SK-N-SH treated with all-trans-retinoic acid at 6 μM for 48 hours (cell line): Measurements from ENCODE around the gene BLVRB.

ENCODE experiments used
- ATAC-seq: fragments of 200-7000 bp; cut with Tn5 transposase; 3 replicates; pipeline ENCODE4 v1.9.1; 2020; ENCODE audit warnings: mild to moderate bottlenecking, moderate library complexity
- ARNTL ChIP-seq: fragments of 450-650 bp; formaldehyde crosslinking; IDR thresholded peaks from 2 replicates; pipeline ENCODE4 v1.5.0; 2020; ENCODE audit warnings: low read depth, mild to moderate bottlenecking, moderate library complexity, borderline replicate concordance
- BACH2 ChIP-seq: fragments of 250-450 bp; sonication (Bioruptor Pico); IDR thresholded peaks from 2 replicates; pipeline ENCODE4 v1.9.0; 2021; ENCODE audit warnings: mild to moderate bottlenecking, borderline replicate concordance
- CSDC2 ChIP-seq: fragments of 250-450 bp; sonication (Bioruptor Pico); IDR thresholded peaks from 2 replicates; pipeline ENCODE4 v1.5.0; 2020; ENCODE audit warnings: mild to moderate bottlenecking, moderate library complexity
- GLIS3 ChIP-seq: fragments of 250-450 bp; sonication (Bioruptor Pico); IDR thresholded peaks from 2 replicates; pipeline ENCODE4 v1.5.0; 2020; ENCODE audit warnings: mild to moderate bottlenecking, moderate library complexity
- ISL1 ChIP-seq: fragments of 250-450 bp; sonication (Bioruptor Pico); IDR thresholded peaks from 2 replicates; pipeline ENCODE4 v2.1.2; 2022; ENCODE audit warnings: mild to moderate bottlenecking, moderate library complexity
- OSR1 ChIP-seq: fragments of 250-450 bp; sonication (Bioruptor Pico); IDR thresholded peaks from 2 replicates; pipeline ENCODE4 v1.8.0; 2022; ENCODE audit warnings: moderate library complexity, mild to moderate bottlenecking, inconsistent platforms
- TCF4 ChIP-seq: fragments of 250-450 bp; sonication (Bioruptor Pico); IDR thresholded peaks from 2 replicates; pipeline ENCODE4 v1.8.0; 2021; ENCODE audit warnings: mild to moderate bottlenecking, moderate library complexity, borderline replicate concordance
- TOX ChIP-seq: fragments of 250-450 bp; sonication (Bioruptor Pico); IDR thresholded peaks from 2 replicates; pipeline ENCODE4 v1.8.0; 2021; ENCODE audit warnings: mild to moderate bottlenecking, moderate library complexity, borderline replicate concordance
- ZC3H10 ChIP-seq: fragments of 250-450 bp; sonication (Bioruptor Pico); IDR thresholded peaks from 2 replicates; pipeline ENCODE4 v1.5.1; 2021; ENCODE audit warnings: mild to moderate bottlenecking, moderate library complexity
- ZFP3 ChIP-seq: fragments of 250-450 bp; sonication (Bioruptor Pico); IDR thresholded peaks from 2 replicates; pipeline ENCODE4 v1.5.0; 2020; ENCODE audit warnings: mild to moderate bottlenecking, moderate library complexity
- ZNF565 ChIP-seq: fragments of 450-650 bp; formaldehyde crosslinking; conservative IDR thresholded peaks from 2 replicates; pipeline ENCODE4 v1.5.0; 2020; ENCODE audit warnings: low read depth, mild to moderate bottlenecking, moderate library complexity
- ZNF70 ChIP-seq: fragments of 450-650 bp; formaldehyde crosslinking; IDR thresholded peaks from 2 replicates; pipeline ENCODE4 v1.5.0; 2020; ENCODE audit warnings: mild to moderate bottlenecking, moderate library complexity
- TF ChIP-seq, protein P1 (sequence below): fragments of 250-450 bp; sonication (Bioruptor Pico); IDR thresholded peaks from 2 replicates; pipeline ENCODE4 v1.8.0; 2021; ENCODE audit warnings: low read depth, mild to moderate bottlenecking, moderate library complexity, borderline replicate concordance
- TF ChIP-seq, protein P2 (sequence below): fragments of 250-450 bp; sonication (Bioruptor Pico); IDR thresholded peaks from 2 replicates; pipeline ENCODE4 v1.5.1; 2021; ENCODE audit warnings: mild to moderate bottlenecking, moderate library complexity
- TF ChIP-seq, protein P3 (sequence below): fragments of 250-450 bp; sonication (Bioruptor Pico); IDR thresholded peaks from 2 replicates; pipeline ENCODE4 v1.5.1; 2020; ENCODE audit warnings: low read depth, mild to moderate bottlenecking, moderate library complexity
- TF ChIP-seq, protein P4 (sequence below): fragments of 250-450 bp; sonication (Bioruptor Pico); IDR thresholded peaks from 2 replicates; pipeline ENCODE4 v1.5.0; 2020; ENCODE audit warnings: mild to moderate bottlenecking, moderate library complexity

The BLVRB gene

DNA sequence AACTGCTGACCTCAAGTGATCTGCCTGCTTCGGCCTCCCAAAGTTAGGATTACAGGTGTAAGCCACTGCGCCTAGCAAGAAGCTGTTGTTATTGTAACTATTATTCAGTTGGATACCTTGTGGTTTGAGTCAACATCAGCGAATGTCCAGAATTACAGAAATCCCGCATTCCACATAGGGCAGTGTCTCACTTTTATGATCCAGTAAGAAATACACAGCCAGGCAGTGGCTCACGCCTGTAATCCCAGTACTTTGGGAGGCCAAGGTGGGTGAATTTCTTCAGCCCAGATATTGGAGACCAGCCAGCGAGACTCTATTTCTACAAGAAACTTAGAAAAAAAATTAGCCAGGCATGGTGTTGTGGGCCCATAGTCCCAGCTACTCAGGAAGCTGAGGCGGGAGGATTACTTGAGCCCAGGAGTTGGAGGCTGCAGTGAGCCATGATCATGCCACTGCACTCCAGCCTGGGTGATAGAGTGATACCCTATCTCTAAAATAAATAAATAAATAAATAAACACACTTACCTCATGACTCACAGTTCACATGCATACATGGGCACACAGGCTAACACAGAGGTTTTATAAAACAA, 45.1 kb upstream of the BLVRB start:
- TF ChIP-seq, protein P1, sequence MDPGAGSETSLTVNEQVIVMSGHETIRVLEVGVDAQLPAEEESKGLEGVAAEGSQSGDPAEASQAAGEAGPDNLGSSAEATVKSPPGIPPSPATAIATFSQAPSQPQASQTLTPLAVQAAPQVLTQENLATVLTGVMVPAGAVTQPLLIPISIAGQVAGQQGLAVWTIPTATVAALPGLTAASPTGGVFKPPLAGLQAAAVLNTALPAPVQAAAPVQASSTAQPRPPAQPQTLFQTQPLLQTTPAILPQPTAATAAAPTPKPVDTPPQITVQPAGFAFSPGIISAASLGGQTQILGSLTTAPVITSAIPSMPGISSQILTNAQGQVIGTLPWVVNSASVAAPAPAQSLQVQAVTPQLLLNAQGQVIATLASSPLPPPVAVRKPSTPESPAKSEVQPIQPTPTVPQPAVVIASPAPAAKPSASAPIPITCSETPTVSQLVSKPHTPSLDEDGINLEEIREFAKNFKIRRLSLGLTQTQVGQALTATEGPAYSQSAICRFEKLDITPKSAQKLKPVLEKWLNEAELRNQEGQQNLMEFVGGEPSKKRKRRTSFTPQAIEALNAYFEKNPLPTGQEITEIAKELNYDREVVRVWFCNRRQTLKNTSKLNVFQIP: no peak
- TF ChIP-seq, protein P2, sequence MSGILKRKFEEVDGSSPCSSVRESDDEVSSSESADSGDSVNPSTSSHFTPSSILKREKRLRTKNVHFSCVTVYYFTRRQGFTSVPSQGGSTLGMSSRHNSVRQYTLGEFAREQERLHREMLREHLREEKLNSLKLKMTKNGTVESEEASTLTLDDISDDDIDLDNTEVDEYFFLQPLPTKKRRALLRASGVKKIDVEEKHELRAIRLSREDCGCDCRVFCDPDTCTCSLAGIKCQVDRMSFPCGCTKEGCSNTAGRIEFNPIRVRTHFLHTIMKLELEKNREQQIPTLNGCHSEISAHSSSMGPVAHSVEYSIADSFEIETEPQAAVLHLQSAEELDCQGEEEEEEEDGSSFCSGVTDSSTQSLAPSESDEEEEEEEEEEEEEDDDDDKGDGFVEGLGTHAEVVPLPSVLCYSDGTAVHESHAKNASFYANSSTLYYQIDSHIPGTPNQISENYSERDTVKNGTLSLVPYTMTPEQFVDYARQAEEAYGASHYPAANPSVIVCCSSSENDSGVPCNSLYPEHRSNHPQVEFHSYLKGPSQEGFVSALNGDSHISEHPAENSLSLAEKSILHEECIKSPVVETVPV (CRISPR knock-in tag): no peak
- no peak for TF ChIP-seq TOX
- ATAC-seq: no peak

DNA sequence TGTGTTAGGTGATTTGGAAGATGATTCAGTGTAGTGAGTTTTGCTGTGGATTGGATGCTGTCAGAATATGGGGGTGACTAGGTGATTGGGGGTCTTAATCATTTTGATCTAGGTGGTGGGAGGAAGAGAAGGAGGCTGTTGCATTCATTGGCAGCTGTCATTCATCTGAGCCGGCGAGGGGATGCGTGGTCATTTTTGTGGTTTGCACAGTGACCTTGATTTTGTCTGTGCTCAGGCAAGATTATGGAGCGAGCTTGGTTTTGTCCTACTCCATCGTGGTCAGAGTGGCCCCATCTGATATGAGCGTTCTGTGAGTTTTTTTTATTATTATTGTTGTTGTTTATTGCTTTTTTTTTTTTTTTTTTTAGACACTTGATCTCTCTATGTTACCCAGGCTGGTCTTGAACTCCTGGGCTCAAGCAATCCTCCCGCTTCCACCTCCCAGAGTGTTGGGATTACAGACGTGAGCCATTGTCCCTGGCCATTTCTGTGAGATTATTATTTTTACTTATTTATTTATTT, 43.3 kb upstream of the BLVRB start:
- no peak for ATAC-seq
- TF ChIP-seq ARNTL (no peak), ZC3H10 (CRISPR knock-in tag) (no peak), CSDC2 (CRISPR knock-in tag) (no peak), ISL1 (CRISPR knock-in tag) (no peak), TCF4 (no peak)
- TF ChIP-seq, protein P1: no peak

DNA sequence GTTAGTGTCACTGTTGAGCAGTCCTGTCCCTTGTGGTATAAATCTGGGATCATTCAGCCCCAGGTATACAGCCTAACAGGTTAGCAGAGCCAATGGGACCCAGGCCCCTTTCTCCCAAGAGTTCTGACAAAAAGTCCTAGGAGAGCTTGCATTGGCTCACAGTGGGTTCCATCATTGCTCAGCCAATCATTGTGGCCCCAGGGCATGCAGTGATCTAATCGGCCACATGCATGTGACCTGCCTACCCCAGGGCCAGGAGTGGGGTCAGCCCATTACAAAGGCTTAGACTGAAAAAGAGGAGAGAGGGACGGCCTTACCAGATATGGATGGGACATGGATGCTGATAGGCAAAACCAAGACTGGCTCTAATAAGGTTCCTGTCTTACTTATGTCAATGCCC, 42.3 kb upstream of the BLVRB start:
- TF ChIP-seq ZNF565 (CRISPR knock-in tag) (no peak), ARNTL (no peak), TOX (no peak), BACH2 (CRISPR knock-in tag) (no peak), OSR1 (CRISPR knock-in tag) (no peak), ZNF70 (CRISPR knock-in tag) (no peak), ISL1 (CRISPR knock-in tag) (no peak)
- TF ChIP-seq, protein P2 (CRISPR knock-in tag): no peak
- TF ChIP-seq, protein P3, sequence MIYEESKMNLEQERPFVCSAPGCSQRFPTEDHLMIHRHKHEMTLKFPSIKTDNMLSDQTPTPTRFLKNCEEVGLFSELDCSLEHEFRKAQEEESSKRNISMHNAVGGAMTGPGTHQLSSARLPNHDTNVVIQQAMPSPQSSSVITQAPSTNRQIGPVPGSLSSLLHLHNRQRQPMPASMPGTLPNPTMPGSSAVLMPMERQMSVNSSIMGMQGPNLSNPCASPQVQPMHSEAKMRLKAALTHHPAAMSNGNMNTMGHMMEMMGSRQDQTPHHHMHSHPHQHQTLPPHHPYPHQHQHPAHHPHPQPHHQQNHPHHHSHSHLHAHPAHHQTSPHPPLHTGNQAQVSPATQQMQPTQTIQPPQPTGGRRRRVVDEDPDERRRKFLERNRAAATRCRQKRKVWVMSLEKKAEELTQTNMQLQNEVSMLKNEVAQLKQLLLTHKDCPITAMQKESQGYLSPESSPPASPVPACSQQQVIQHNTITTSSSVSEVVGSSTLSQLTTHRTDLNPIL (CRISPR knock-in tag): no peak
- ATAC-seq: no peak

DNA sequence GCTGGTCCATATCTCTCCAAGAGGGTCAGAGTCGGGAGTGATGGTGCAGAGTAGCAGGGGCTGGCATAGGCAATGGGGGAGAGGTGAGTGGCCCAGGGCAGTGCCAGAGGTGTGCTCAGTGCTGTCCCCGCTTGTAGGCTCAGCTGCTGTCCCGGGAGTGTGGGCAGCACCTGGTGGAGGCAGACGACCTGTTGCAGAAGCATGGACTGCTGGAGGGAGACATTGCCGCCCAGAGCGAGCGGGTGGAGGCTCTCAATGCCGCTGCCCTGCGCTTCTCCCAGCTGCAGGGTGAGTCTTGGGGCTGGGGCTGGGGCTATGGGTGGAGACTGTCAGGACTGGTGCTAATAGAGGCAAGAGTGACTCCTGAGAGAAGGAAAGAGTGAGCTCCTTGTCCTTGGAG, 40.6 kb upstream of the BLVRB start:
- no peak; the same call in 2 of the 3 replicates for ATAC-seq
- TF ChIP-seq TCF4: no peak
- TF ChIP-seq ZNF70 (CRISPR knock-in tag): no peak
- no peak for TF ChIP-seq GLIS3 (CRISPR knock-in tag)
- TF ChIP-seq ZFP3 (CRISPR knock-in tag): no peak
- TF ChIP-seq BACH2 (CRISPR knock-in tag): no peak
- TF ChIP-seq, protein P4, sequence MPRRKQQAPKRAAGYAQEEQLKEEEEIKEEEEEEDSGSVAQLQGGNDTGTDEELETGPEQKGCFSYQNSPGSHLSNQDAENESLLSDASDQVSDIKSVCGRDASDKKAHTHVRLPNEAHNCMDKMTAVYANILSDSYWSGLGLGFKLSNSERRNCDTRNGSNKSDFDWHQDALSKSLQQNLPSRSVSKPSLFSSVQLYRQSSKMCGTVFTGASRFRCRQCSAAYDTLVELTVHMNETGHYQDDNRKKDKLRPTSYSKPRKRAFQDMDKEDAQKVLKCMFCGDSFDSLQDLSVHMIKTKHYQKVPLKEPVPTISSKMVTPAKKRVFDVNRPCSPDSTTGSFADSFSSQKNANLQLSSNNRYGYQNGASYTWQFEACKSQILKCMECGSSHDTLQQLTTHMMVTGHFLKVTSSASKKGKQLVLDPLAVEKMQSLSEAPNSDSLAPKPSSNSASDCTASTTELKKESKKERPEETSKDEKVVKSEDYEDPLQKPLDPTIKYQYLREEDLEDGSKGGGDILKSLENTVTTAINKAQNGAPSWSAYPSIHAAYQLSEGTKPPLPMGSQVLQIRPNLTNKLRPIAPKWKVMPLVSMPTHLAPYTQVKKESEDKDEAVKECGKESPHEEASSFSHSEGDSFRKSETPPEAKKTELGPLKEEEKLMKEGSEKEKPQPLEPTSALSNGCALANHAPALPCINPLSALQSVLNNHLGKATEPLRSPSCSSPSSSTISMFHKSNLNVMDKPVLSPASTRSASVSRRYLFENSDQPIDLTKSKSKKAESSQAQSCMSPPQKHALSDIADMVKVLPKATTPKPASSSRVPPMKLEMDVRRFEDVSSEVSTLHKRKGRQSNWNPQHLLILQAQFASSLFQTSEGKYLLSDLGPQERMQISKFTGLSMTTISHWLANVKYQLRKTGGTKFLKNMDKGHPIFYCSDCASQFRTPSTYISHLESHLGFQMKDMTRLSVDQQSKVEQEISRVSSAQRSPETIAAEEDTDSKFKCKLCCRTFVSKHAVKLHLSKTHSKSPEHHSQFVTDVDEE (CRISPR knock-in tag): no peak
- no peak for TF ChIP-seq TOX
